GM21619 (cell line): ENCODE measurements around the gene CSMD2.

ENCODE experiments used
- ATAC-seq: cut with Tn5 transposase; IDR thresholded peaks from one replicate; pipeline ENCODE4 v1.9.1; 2021; ENCODE audit not compliant: unreplicated experiment

The CSMD2 gene

DNA sequence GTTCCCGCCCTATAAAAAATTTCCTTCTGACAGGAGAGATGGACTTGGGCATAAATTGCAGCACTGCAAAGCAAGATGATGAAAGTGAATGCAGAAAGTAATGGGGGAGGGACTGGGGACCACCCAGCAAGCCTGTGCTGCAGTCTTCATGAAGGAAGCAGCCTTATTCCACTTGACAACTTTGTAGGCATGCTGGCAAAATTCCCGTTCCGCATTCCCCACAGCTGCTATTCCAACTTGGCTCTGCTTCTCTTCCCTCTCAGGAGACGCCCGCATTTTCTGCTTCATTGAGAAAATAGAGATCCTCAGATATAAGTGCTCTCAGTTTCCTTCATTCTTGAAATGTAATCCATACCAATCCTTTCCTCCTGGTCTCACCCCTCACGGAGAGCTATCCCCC is 298.7 kb downstream of the CSMD2 start:
- ATAC-seq: no peak

DNA sequence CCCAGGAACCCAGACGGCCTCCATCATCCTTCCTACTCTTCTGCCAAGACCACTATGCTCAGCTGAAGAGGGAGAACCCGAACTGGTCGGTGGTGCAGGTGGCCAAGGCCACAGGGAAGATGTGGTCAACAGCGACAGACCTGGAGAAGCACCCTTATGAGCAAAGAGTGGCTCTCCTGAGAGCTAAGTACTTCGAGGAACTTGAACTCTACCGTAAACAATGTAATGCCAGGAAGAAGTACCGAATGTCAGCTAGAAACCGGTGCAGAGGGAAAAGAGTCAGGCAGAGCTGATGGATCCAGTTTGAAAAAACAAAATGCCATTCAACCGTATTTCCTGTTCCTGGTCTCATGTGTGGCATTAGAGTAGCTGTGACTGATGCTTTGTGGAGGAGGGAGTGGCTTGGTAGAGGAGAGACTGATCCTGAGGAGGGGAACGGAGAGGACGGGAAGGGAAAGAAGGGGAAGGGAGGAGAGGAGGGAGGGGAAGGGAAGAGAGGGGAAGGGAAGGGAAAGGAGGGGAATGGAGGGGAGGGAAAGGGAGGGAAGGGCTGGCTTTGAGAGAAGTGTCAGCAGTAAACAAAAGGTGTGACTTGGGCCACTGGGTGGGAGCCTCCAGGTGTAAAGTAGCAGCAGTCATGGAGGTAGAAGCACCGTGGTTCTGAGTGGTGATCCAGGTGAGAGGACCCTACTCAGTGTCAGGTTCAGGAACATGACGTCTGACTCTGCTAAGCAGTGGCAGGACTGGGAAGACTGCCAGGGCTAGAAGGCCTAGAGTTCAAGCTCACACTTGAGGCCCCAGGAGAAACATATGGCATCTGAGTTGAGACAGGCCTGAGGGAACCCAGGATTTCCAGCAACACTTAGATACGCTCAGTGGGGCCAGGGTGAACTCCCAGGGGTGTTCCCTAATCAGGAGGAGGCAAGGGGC is 300.3 kb downstream of the CSMD2 start:
- no peak for ATAC-seq

GRCh38 chr1:33863779-33864178 is 301.3 kb downstream of the CSMD2 start, which contains the start of gene HMGB4:
Gene HMGB4 (plus strand): TSS chr1:33864079. CDS start chr1:33864192, 113 bp downstream.
- no peak for ATAC-seq

- ATAC-seq: no peak
Measured at GRCh38 chr1:33860671-33861070, 304.4 kb downstream of the CSMD2 start.

DNA sequence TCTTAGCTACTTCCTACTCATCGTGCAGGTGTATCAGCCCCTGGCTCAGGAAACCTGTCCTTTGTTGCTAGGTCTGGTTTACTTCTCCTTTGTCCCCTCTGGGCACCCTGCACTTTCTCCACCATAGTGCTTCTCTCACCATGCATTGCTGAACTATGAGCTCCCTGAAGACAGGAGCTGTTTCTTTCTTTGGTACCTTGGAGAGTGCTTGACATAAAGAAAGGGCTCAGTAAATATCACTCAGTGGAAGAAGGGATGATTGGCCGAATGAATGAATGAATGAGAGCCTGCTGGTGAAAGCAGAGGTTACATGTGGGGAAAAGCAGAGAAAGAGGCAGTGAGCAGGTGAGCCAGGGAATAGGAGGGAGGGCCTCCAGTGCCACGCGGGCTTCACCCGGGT is 310.9 kb downstream of the CSMD2 start:
- no peak for ATAC-seq

GRCh38 chr1:33853431-33853830 is 311.6 kb downstream of the CSMD2 start:
- ATAC-seq: no peak

DNA sequence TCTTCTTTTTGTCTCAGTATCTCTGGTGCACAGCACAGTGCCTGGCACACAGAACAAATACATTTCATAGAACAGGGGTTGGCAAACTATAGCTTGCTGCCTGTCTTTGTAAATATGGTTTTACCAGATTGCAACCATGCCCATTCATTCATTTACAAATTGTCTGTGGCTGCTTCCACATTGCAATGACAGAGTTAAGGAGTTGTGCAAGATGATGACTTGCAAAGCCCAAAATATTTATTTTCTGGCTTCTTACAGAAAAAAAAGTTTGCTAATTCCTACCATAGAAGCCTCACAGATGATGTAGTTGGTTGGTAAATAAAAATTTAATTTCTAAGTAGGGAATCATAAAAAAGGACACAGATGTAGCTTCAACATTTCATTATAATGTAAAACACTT is 312.3 kb downstream of the CSMD2 start:
- ATAC-seq: no peak

DNA sequence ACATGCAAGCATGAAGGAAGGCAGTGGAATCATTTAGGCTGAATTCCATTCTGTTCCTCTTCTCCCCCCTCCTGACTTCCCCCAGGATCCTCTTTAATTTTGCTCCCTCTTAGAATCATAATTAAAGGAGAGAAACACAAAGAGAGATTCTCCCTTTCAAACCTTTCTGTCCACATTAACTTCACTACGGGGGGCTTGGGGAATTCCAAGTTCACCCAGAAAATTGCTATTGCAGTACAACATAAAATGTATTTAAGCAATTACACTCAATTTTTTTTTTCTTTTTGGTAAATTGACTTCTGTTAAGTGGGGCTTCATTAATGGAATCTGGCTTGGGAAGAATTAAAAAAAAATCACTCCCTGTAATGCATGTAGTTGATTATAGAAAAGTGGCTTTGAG is 314.5 kb downstream of the CSMD2 start:
- no peak for ATAC-seq

- no peak for ATAC-seq
Measured at GRCh38 chr1:33849211-33849610, 315.8 kb downstream of the CSMD2 start.

DNA sequence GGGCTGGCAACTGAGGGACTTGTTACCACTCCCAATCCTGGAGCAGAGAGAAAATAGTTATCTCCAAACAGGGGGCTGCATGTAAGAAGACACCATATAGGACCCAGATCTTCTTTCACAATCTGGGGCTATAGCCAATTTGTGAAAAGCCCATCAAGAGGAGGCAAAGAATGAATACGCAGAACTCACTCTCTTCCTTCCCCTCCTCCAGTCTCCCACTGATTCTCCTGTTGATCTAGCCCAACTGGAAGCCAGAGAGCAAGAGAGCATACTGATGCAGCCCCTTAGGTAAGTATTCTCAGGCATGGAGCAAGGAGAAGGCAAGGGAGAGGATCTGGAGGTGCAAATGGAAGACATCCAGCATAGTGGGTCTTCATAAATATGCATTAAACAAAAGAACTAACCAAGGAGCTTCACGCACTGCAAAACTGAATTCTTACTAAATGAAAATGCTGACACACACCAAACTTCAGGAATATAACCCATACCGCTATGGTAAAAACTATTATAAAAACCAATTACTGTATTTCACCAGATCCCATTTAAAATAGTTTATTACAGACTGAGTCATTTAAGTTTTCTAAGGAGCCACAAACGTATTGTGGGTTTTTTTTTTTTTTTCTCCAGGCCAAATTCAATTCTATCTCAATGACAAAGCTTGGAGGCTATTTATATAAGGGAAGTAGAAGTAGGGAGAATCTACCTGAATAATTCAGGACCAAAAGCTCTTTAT is 316.7 kb downstream of the CSMD2 start:
- ATAC-seq: no peak

DNA sequence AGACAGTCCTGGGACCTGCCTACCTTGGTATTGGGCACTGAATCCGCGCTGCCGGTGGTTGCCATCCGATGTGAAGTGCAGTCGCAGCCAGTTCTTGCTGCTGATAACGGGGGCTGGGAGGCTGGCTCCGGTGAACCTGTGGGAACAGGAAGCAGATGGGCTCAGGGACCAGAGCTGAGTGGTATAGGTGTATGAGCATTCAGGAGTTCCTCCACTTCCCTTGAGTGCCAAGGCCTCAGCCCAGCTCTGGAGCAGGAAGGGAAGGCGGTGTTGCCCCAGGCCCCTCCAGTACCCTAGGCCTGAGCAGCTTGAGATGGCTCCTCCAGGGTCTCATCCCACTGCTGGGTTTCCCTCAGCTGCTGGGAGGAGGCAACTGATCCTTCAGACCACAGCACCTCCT is 318.2 kb downstream of the CSMD2 start:
- ATAC-seq: no peak

- ATAC-seq: no peak
Measured at GRCh38 chr1:33844166-33844565, 320.9 kb downstream of the CSMD2 start.

GRCh38 chr1:33842348-33842747 is 322.7 kb downstream of the CSMD2 start:
- no peak for ATAC-seq

GRCh38 chr1:33841494-33841893 is 323.5 kb downstream of the CSMD2 start:
- ATAC-seq: no peak

DNA sequence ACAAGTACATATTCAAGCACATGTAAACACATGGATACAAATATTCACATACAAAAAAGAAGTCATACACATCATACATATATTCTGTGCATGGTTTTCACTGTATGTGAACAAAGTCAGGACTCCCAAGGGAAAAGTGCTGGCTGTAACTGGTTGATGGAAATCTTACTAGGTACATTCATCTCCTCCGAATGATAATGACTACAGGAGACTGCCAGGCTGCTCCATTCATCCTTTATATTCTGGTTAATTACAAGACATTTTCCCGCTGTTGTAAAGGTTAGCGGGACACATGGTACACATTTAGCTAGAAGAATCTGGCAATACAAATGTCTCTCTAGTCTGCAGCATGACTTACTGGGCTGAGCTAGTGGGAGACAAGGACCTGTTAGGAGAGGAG is 327.4 kb downstream of the CSMD2 start:
- ATAC-seq: no peak

DNA sequence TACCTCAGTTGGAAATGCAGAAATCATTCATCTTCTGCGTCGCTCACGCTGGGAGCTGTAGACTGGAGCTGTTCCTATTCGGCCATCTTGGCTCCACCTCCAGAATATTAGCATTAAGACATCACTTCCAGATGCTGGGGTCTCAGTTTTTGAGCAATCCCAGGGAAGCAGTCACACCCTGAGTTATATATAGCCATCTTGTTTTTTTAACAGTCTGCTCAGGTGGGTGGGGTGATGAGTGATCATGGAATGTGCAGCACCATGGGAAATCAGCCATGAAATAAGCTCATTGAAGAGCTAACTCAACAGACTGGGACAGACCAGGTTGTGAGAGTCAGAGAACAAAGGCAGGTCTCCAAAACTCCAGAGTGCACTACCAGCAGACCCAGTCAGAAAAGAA is 328.1 kb downstream of the CSMD2 start:
- ATAC-seq: no peak

DNA sequence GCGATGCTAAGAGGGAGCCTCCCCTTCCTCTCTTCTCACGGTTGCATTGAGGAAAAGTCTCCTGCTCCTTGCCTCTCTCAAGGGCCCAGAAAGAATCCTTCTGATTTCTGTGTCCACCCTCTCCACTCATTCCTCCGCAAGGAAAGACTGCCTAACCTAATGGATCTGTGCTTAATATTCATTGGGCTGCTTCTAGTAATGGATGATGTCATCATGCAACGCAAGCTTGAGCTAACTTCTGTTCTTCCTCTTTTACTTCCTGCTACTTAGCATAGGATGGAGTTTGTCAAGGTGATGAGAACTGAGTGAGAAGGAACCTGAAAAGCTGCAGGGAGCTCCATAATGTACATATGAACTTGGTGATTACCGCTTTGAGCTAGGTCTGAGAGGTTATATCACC is 336.4 kb downstream of the CSMD2 start:
- ATAC-seq: no peak

- no peak for ATAC-seq
Measured at GRCh38 chr1:33828059-33828458, 337.0 kb downstream of the CSMD2 start.

GRCh38 chr1:33826711-33827110 is 338.3 kb downstream of the CSMD2 start:
- ATAC-seq: no peak

- no peak for ATAC-seq
Measured at GRCh38 chr1:33826311-33826710, 338.7 kb downstream of the CSMD2 start.

DNA sequence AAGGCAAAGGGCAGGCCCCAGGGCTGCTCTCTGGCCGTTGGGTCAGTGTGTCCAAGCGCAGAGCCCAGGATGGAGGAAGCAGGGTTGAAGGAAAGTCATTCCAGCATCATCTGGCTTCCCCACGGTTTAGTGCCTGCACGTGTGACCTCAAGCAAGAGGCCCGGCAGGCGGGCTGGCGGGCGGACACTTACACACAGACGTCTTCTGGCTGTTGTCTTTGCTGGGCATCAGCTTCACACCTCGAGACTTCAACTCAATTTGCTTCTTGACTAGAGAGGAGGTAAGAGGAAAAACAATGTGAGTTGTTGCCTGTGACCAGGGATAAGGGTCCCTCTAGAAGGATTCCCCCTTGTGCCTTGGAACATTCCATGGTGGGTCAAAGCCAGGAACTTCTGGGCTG is 339.5 kb downstream of the CSMD2 start:
- ATAC-seq: no peak

DNA sequence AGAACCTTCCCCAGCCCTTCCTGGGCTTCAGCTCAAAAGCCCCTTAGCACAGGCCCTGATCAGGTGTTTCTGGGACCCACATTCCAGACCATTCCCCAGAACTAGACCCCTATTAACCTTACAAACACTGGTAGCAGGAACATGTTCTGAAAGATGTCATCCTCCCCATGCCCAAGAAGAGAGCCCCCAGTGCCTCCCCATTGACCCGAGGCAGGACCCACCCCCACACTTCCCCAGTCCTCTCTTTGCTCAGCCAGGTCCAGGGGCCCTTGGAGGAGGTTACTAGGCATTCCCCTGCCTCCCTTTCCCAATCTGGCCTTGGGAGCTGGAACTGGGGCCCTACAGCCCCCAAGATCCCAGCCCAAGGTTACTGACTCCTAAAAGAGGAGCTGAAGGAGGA is 340.1 kb downstream of the CSMD2 start:
- ATAC-seq: no peak
